Lower leg skin (tissue), 4 donors: Measurements from ENCODE around the gene WNT6. TPM values are rescaled to one million over a fixed set of nuclear protein-coding genes. Genes with fewer than 3 reads are reported as not detected.

Experiments
- DNase-seq, 2 donors: peaks; one replicate each; pipeline ENCODE4 v3.0.0-alpha.2; 2019; ENCODE audit warnings: low spot score in 2 of 2
- H3K4me3 ChIP-seq: fragments of 200-600 bp; sonication (generic); 2 replicates; pipeline ENCODE4 v1.5.1; 2017; ENCODE audit warnings: mild to moderate bottlenecking, low read depth; ENCODE audit not compliant: poor library complexity, severe bottlenecking
- POLR2A ChIP-seq, 2 donors: fragments of 450-650 bp; IDR thresholded peaks; one replicate each; pipeline ENCODE4 v1.6.1; 2016 to 2017; ENCODE audit warnings: antibody characterized with exemption in 2 of 2, mild to moderate bottlenecking in 1 of 2, moderate library complexity in 1 of 2
- WGBS, 2 donors: methylation state at CpG; one replicate each; pipeline ENCODE4 v1.1.5; 2018; 5-methylcytosine and 5-hydroxymethylcytosine counted together
- intact Hi-C: fragments of 100-400 bp; cut with DNase I; formaldehyde crosslinking; loops from one replicate; pipeline ENCODE4 v1.15.0; 2023; ENCODE audit warnings: low total_unique reads
- total RNA-seq, 4 donors: library from RNA; depleted of rRNA; stranded (reverse); fragments of >200 nt; gene quantifications; one replicate each; pipeline ENCODE4 v1.1.0, GENCODE V29; 2016
- TF ChIP-seq, protein P1 (sequence below), 3 donors: fragments of 450-650 bp; IDR thresholded peaks; one replicate each; pipeline ENCODE4 v1.5.1; 2016; ENCODE audit warnings: antibody characterized with exemption in 3 of 3, mild to moderate bottlenecking in 3 of 3, moderate library complexity in 2 of 3

The WNT6 gene
- total RNA-seq, 4 donors from 2014 or later: 1.3 to 5.5 (median 3.7) TPM

DNA sequence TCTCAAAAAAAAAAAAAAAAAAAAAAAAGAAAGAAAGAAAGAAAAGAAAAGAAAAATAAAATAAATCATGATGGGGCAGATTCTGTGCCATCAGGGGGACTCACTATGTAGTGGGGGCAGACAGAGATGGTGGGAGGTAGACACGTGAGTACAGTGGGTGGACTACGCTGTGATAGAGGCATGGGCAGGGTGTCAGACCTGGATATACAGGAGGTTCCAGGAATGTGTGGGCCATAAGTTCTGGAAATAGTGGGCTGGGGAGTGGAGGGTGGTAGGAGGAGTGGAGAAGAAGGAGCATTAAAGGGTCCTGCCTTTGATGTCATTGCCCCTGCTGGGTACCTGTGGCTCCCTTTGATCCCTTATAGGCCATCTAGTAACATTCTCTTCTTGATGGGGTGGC, 8.8 kb upstream of the WNT6 start:
- intact Hi-C loops: no loop called here
- TF ChIP-seq POLR2A (IDR thresholded peaks at IDR 0.05): no peak
- TF ChIP-seq, protein P1, sequence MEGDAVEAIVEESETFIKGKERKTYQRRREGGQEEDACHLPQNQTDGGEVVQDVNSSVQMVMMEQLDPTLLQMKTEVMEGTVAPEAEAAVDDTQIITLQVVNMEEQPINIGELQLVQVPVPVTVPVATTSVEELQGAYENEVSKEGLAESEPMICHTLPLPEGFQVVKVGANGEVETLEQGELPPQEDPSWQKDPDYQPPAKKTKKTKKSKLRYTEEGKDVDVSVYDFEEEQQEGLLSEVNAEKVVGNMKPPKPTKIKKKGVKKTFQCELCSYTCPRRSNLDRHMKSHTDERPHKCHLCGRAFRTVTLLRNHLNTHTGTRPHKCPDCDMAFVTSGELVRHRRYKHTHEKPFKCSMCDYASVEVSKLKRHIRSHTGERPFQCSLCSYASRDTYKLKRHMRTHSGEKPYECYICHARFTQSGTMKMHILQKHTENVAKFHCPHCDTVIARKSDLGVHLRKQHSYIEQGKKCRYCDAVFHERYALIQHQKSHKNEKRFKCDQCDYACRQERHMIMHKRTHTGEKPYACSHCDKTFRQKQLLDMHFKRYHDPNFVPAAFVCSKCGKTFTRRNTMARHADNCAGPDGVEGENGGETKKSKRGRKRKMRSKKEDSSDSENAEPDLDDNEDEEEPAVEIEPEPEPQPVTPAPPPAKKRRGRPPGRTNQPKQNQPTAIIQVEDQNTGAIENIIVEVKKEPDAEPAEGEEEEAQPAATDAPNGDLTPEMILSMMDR (IDR thresholded peaks at IDR 0.05): no peak

DNA sequence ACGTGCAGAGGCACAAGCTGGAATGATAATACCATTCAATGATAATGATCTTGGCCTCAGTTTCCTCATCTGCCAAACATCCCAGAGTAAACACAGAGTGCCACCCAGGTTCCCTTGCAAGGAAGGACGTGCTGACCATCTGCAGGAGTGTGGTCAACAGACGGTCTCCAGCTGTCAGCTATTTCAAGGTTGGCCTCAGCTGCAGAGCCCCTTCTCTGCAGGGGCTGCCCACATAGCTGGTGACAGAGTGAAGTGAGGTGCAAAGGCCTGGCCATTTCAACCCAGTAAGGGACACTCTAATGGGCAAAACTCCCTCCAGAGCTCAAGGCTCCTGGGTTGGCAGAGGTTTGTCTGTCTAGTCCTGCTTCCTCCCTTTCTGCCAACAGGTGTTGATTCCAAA, 8.3 kb upstream of the WNT6 start:
- H3K4me3 ChIP-seq: no peak overlapping the region
- intact Hi-C loops: no loop called here
- 61 to 72% methylated on average over 3 of the region's 3 CpGs for WGBS, 2 donors

More for the DNA sequence above, 8.8 kb upstream of the WNT6 start:
- H3K4me3 ChIP-seq: no peak overlapping the region
- WGBS, 2 donors: 80 to 85% methylated on average over 2 of the region's 2 CpGs
- DNase-seq: no peak

DNA sequence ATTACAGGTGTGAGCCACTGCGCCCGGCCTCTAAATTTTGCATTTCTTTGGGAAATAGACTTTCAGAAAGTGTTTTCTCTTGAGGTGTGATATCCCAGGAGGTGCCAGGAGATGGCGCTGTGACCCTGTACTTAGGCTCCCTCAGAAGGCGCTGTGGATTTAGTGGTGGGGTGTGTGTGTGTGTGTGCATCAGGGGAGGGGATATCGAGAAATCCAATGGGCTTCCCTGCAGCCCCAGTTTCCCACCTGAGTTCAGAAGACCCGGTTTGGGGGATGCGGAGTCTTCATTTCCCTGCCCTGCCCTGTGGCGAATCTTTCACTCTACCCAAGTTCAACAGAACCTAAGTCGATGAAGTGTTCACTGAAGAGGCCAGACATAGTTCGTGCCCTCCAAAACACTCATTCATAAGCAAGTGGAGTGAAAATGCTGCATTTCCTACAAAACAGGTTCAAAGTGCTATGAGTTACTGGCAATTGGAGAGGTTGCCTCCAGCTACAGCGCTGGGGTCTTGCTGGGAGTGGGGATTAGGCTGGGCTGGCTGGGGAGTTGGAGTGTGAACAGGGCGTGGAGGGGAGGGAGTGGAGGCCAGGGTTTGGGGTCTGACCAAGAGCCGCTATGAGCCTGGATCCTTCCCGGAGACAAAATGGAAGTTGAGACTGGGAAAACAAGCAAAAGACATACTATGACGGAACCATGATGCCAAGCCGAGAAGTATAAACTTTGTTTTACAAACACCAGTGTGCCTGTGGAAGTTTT, 6.5 kb upstream of the WNT6 start:
- intact Hi-C loops: no loop called here
- 27% methylated on average over 16 of the region's 16 CpGs for WGBS, 2 donors
- DNase-seq: peak; percentile 45 to 94
- TF ChIP-seq POLR2A (IDR thresholded peaks at IDR 0.05): no peak
- TF ChIP-seq, protein P1 (IDR thresholded peaks at IDR 0.05): peak in 1 of 3 donors; percentile 34
- no peak overlapping the region for H3K4me3 ChIP-seq

More for the DNA sequence above, 8.3 kb upstream of the WNT6 start:
- DNase-seq: peak in 1 of 2 donors; percentile 74
- no peak for TF ChIP-seq POLR2A (IDR thresholded peaks at IDR 0.05)
- TF ChIP-seq, protein P1 (IDR thresholded peaks at IDR 0.05): no peak

DNA sequence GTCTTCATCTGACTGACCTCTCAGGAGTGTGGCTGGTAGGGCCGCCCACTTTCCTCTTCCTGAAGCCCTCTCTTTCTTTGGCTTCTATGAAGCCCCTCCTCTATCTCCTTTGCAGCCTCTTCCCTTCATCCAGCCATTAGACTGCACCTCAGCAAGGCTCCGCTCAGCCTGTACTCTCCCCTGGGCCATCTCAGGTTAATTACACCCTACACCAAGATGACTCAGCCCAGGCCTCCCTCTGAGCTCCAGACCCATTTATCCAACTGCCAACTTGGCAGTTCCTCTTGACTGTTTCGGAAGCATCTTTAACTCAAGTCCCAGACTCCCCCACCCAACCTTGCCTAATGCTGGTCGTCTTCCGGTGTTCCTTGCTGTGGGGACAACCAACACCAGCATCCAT, 5.8 kb upstream of the WNT6 start:
- no peak for TF ChIP-seq POLR2A (IDR thresholded peaks at IDR 0.05)
- TF ChIP-seq, protein P1 (IDR thresholded peaks at IDR 0.05): no peak
- WGBS, 2 donors: 26 to 40% methylated on average over 5 of the region's 5 CpGs

DNA sequence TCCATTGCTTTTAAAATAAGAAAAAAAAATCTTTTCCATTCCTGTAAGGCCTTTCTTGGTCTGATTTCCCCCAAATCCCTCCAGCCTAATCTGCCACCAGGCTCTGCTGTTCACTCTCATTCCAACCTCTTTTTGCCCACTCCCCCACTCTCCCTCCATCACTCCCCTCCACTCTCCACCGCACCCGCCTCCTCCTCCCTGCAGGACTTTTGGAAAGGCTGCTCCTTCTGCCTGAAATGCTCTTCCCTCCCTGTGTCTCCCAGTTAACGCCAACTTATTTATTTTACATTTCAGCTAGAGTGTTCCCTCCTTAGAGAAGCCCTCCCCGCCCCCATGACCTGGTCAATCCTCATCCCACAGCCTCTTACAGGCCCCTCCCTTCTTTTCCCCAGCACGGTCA, 4.7 kb upstream of the WNT6 start:
- intact Hi-C loops: no loop called here
- WGBS, 2 donors: 74 to 76% methylated on average over 5 of the region's 5 CpGs
- DNase-seq: peak in 1 of 2 donors; percentile 49
- TF ChIP-seq, protein P1 (IDR thresholded peaks at IDR 0.05): no peak
- TF ChIP-seq POLR2A (IDR thresholded peaks at IDR 0.05): no peak
- H3K4me3 ChIP-seq: no peak overlapping the region

More for the DNA sequence above, 5.8 kb upstream of the WNT6 start:
- intact Hi-C loops: no loop called here
- H3K4me3 ChIP-seq: no peak overlapping the region
- DNase-seq: peak in 1 of 2 donors; percentile 73
